HG03025 (cell line): ENCODE data around the gene LVRN.

ENCODE experiments used
- ATAC-seq: cut with Tn5 transposase; IDR thresholded peaks from one replicate; pipeline ENCODE4 v1.9.1; 2021; ENCODE audit warnings: mild to moderate bottlenecking, moderate library complexity; ENCODE audit not compliant: unreplicated experiment, low FRiP score

LVRN gene

GRCh38 chr5:116013207-116013785, 51.0 kb downstream of the LVRN start:
- no peak for ATAC-seq

- ATAC-seq = no peak
Measured at GRCh38 chr5:116013936-116014335, 51.7 kb downstream of the LVRN start.

- no peak for ATAC-seq
Measured at GRCh38 chr5:116023619-116024018, 61.3 kb downstream of the LVRN start.

GRCh38 chr5:116025866-116026265, 63.6 kb downstream of the LVRN start:
- no peak for ATAC-seq

GRCh38 chr5:116032094-116032517, 69.8 kb downstream of the LVRN start, which contains the start of gene ARL14EPL:
TSS of gene ARL14EPL (plus strand) at chr5:116032472. CDS start at chr5:116051466, 18,994 bp downstream.
- ATAC-seq = no peak

- ATAC-seq = no peak
Measured at GRCh38 chr5:116032991-116033390, 70.7 kb downstream of the LVRN start.

- no peak for ATAC-seq
Measured at GRCh38 chr5:116035123-116035522, 72.8 kb downstream of the LVRN start.

GRCh38 chr5:116037236-116037822, 75.1 kb downstream of the LVRN start:
- no peak for ATAC-seq

GRCh38 chr5:116038817-116039216, 76.5 kb downstream of the LVRN start:
- ATAC-seq = peak; percentile 87

- ATAC-seq = no peak
Measured at GRCh38 chr5:116042375-116042774, 80.1 kb downstream of the LVRN start.

GRCh38 chr5:116044073-116044472, 81.8 kb downstream of the LVRN start:
- no peak for ATAC-seq

GRCh38 chr5:116045821-116046220, 83.5 kb downstream of the LVRN start:
- ATAC-seq = no peak

- ATAC-seq = no peak
Measured at GRCh38 chr5:116046261-116046660, 84.0 kb downstream of the LVRN start.

- ATAC-seq = no peak
Measured at GRCh38 chr5:116046823-116047222, 84.5 kb downstream of the LVRN start.

- ATAC-seq = no peak
Measured at GRCh38 chr5:116058346-116058936, 96.2 kb downstream of the LVRN start.

- ATAC-seq = no peak
Measured at GRCh38 chr5:116062352-116062751, 100.1 kb downstream of the LVRN start.

GRCh38 chr5:116063950-116064349, 101.7 kb downstream of the LVRN start:
- no peak for ATAC-seq

- no peak for ATAC-seq
Measured at GRCh38 chr5:116068028-116068632, 105.9 kb downstream of the LVRN start.

GRCh38 chr5:116071211-116071610, 108.9 kb downstream of the LVRN start:
- ATAC-seq = no peak

- no peak for ATAC-seq
Measured at GRCh38 chr5:116075191-116075831, 113.0 kb downstream of the LVRN start.

- ATAC-seq = peak; percentile 99
Measured at GRCh38 chr5:116076496-116076895, 114.2 kb downstream of the LVRN start.
